HUES48 (cell line): ENCODE results near the gene DAB2.

Experiments
- H3K27ac ChIP-seq: one replicate; pipeline ENCODE4 v1.7.0; 2013; ENCODE audit warnings: low read depth, low read length, inconsistent platforms
- H3K27me3 ChIP-seq: 2 replicates; pipeline ENCODE4 v1.6.1; 2013; ENCODE audit warnings: mild to moderate bottlenecking, low read length; ENCODE audit not compliant: control insufficient read depth, insufficient read depth
- H3K36me3 ChIP-seq: 2 replicates; pipeline ENCODE4 v1.6.1; 2013; ENCODE audit warnings: low read length; ENCODE audit not compliant: control insufficient read depth, insufficient read depth
- H3K4me1 ChIP-seq: 2 replicates; pipeline ENCODE4 v1.6.1; 2013; ENCODE audit warnings: mild to moderate bottlenecking, low read length; ENCODE audit not compliant: control insufficient read depth, insufficient read depth
- H3K4me3 ChIP-seq: 2 replicates; pipeline ENCODE4 v1.5.1; 2013; ENCODE audit warnings: mild to moderate bottlenecking, low read depth, low read length
- H3K9ac ChIP-seq: 2 replicates; pipeline ENCODE4 v1.6.1; 2013; ENCODE audit warnings: mild to moderate bottlenecking, low read depth, low read length, moderate library complexity
- H3K9me3 ChIP-seq: 2 replicates; pipeline ENCODE4 v1.6.1; 2013; ENCODE audit warnings: low read length; ENCODE audit not compliant: control insufficient read depth, insufficient read depth

Gene DAB2

GRCh38 chr5:39424736-39425637, at the start of gene DAB2:
DAB2 (minus strand) TSS chr5:39424980; CDS start chr5:39394320, 30,660 bp downstream.
- Histone ChIP-seq H3K27me3 (peaks cover 30% of the 10 kb centered on the region), H3K36me3 (no peaks in the 10 kb centered on the region), H3K4me3 (peak within 1 kb of the TSS; percentile 70), H3K9ac (peak within 1 kb of the TSS; percentile 50), H3K4me1 (peaks cover 46% of the 10 kb centered on the region), H3K9me3 (no peaks in the 10 kb centered on the region), H3K27ac (peak within 1 kb of the TSS; percentile 53)

DNA sequence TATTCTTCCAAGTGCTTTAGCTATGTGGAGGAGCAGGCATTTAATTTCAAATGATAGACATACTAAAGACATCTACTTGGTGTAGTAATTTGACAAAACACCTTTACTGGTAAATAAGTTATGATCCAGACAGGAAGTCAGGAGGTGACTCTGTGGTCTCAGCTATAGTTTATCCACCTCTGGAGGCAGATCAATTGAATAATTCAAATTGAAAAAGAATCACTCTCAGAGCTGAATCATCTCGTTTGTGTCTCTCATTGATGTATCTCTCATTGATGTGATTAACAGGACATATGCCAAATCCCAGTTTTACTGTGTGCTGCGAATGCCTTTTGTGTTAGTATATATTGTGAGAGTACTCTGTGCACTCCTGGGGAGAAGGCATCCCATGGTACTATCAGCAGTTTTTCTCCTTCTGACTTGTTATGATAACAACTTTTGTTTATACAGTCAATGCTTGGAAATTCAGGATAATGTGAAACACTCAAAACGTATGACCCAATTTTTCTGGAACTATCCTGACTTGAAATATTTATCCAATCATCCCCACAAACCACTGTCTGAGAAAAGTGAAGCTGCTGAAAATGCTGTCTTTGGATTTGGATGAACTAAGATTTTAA, 48.5 kb upstream of the DAB2 start:
- Histone ChIP-seq H3K36me3 (no peaks in the 10 kb centered on the region), H3K4me1 (peaks cover 5% of the 10 kb centered on the region; the same call in 1 of the 2 replicates)

GRCh38 chr5:39471836-39472508, 47.2 kb upstream of the DAB2 start:
- H3K9ac ChIP-seq = no peak overlapping the region
- H3K27ac ChIP-seq = no peak overlapping the region
- H3K27me3 ChIP-seq = no peaks in the 10 kb centered on the region
- H3K4me3 ChIP-seq = no peak overlapping the region
- H3K4me1 ChIP-seq = peaks cover 5% of the 10 kb centered on the region; the same call in 1 of the 2 replicates
- H3K9me3 ChIP-seq = no peaks in the 10 kb centered on the region
- no peaks in the 10 kb centered on the region for H3K36me3 ChIP-seq

More for the DNA sequence above, 48.5 kb upstream of the DAB2 start:
- H3K27me3 ChIP-seq = no peaks in the 10 kb centered on the region
- H3K27ac ChIP-seq = no peak overlapping the region
- no peaks in the 10 kb centered on the region for H3K9me3 ChIP-seq
- no peak overlapping the region for H3K4me3 ChIP-seq
- no peak overlapping the region for H3K9ac ChIP-seq

- Histone ChIP-seq H3K36me3 (no peaks in the 10 kb centered on the region), H3K9me3 (no peaks in the 10 kb centered on the region), H3K27me3 (no peaks in the 10 kb centered on the region), H3K4me1 (no peaks in the 10 kb centered on the region), H3K9ac (no peak overlapping the region), H3K4me3 (no peak overlapping the region), H3K27ac (no peak overlapping the region)
These were observed 46.0 kb upstream of the DAB2 start for GRCh38 chr5:39470811-39471210.

DNA sequence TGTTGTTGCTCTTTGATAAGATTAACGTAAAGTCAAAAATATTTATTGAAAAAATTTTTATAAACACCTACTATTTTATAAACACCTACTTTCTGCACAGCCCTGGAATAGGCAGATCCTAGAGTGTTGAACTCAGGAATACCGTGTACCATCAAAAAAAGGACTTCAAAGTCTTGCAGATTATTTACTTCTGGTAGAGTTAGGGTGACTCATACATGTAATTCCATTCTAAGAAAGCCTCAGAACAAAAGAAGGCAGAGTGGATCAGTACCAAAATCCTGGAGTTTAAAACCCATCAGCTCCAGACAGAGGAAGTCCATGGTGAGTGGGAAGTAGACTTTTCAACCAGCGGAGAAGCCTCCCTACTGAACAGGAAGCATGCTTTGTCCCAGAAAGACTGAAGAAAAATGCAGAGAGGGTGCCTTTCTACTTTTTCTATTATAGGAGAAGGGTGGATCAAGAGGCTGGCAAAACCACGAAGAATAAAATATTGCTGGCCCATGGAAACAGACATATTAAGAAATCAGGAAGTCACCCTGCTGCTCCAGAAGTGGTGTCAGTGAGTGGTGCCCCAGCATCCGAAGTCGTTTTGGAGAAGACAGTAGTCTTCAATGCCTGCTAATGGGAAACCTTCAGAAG, 45.1 kb upstream of the DAB2 start:
- no peaks in the 10 kb centered on the region for H3K36me3 ChIP-seq
- H3K9me3 ChIP-seq = no peaks in the 10 kb centered on the region
- H3K27ac ChIP-seq = no peak overlapping the region
- no peak overlapping the region for H3K4me3 ChIP-seq
- H3K4me1 ChIP-seq = no peaks in the 10 kb centered on the region
- no peaks in the 10 kb centered on the region for H3K27me3 ChIP-seq
- H3K9ac ChIP-seq = no peak overlapping the region

DNA sequence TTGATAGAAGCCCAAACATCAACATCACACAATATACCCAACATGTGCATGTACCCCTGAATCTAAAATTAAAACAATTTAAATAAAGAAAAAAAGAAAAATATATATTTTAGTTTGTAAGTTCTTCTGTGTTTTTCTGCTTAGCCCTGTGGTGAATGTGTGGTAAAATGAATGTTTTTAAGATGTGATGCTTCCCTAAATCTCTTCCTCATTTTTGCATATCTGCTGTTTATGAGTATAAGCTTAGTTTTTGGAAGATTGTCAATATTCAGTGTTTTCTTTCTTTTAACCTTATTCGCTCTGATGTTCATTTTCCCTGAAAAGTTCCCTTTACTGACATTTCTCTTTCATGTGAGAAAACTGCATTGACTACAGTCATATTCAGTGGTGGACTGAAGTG, 44.4 kb upstream of the DAB2 start:
- Histone ChIP-seq H3K27me3 (no peaks in the 10 kb centered on the region), H3K36me3 (no peaks in the 10 kb centered on the region), H3K9me3 (no peaks in the 10 kb centered on the region), H3K9ac (no peak overlapping the region), H3K4me1 (no peaks in the 10 kb centered on the region), H3K4me3 (no peak overlapping the region), H3K27ac (no peak overlapping the region)

- Histone ChIP-seq H3K4me1 (no peaks in the 10 kb centered on the region), H3K27me3 (peaks cover 5% of the 10 kb centered on the region; the same call in 1 of the 2 replicates), H3K4me3 (no peak overlapping the region), H3K27ac (no peak overlapping the region), H3K9me3 (no peaks in the 10 kb centered on the region), H3K9ac (no peak overlapping the region), H3K36me3 (no peaks in the 10 kb centered on the region)
These were observed 42.1 kb upstream of the DAB2 start for GRCh38 chr5:39466846-39467245.

DNA sequence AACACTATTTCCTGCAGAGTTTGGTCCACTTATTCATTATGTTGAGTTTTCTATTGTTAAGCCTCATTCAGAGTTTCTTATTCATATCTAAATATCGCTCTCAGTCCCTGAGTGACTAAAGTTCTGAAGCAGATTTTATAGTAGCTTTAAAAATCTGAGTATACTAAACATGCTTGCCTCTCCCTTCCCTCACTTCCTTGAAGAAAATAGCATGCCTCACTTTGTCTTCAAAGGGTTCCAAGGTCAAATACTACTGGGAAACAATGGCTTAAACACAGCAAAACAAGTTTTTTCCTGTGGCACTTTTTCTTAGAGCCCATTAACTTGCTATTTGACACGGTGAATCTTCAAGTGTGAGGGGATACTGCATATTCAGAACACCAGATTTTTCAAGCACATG, 41.1 kb upstream of the DAB2 start:
- no peak overlapping the region for H3K9ac ChIP-seq
- peaks cover 5% of the 10 kb centered on the region; the same call in 1 of the 2 replicates for H3K27me3 ChIP-seq
- no peak overlapping the region for H3K4me3 ChIP-seq
- H3K4me1 ChIP-seq = no peaks in the 10 kb centered on the region
- no peaks in the 10 kb centered on the region for H3K36me3 ChIP-seq
- H3K9me3 ChIP-seq = no peaks in the 10 kb centered on the region
- H3K27ac ChIP-seq = no peak overlapping the region

DNA sequence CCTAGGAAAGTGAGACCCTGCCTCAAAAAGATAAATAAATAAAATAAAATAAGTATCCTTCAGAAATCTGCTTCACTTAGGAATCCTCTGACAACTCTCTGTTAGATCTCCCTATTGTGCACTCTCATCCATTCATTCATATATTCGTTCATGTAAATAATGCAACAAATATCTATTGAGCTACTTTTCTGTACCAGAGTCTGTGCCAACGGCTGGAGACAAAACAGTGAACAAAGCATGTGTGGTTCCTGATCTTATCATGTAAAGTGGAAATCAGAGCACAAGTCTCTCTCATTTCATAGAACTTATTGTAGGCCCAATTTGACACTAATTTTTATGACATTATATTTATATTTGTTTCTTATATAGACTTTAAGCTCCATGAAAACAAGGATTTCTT, 40.3 kb upstream of the DAB2 start:
- no peaks in the 10 kb centered on the region for H3K9me3 ChIP-seq
- peaks cover 5% of the 10 kb centered on the region; the same call in 1 of the 2 replicates for H3K27me3 ChIP-seq
- no peaks in the 10 kb centered on the region for H3K4me1 ChIP-seq
- H3K9ac ChIP-seq = no peak overlapping the region
- H3K4me3 ChIP-seq = no peak overlapping the region
- H3K27ac ChIP-seq = no peak overlapping the region
- H3K36me3 ChIP-seq = no peaks in the 10 kb centered on the region

- Histone ChIP-seq H3K36me3 (no peaks in the 10 kb centered on the region), H3K27ac (no peak overlapping the region), H3K4me3 (no peak overlapping the region), H3K9ac (no peak overlapping the region), H3K27me3 (peaks cover 5% of the 10 kb centered on the region; the same call in 1 of the 2 replicates), H3K4me1 (no peaks in the 10 kb centered on the region), H3K9me3 (no peaks in the 10 kb centered on the region)
These were observed 39.3 kb upstream of the DAB2 start for GRCh38 chr5:39464088-39464487.
